H1 (cell line): ENCODE measurements around the gene ADCY3. TPM values are rescaled to one million over a fixed set of nuclear protein-coding genes. Genes with fewer than 3 reads are reported as not detected.

Source experiments
- ASH2L ChIP-seq: fragments of 200-600, 300-600 bp; sonication (generic); IDR thresholded peaks from one replicate; pipeline ENCODE4 v1.7.1; 2017; ENCODE audit warnings: low read length
- BCL11A ChIP-seq, 2 experiments: IDR thresholded peaks; one replicate each; pipeline ENCODE4 v1.6.1; 2011; ENCODE audit warnings: low read depth in 2 of 2, low read length in 2 of 2, mild to moderate bottlenecking in 2 of 2
- CREB1 ChIP-seq: IDR thresholded peaks from 2 replicates; pipeline ENCODE4 v1.6.1; 2012; ENCODE audit warnings: inconsistent platforms
- GABPA ChIP-seq: IDR thresholded peaks from 2 replicates; pipeline ENCODE4 v1.6.1; 2011; ENCODE audit warnings: mild to moderate bottlenecking, low read length, moderate library complexity, borderline replicate concordance; ENCODE audit not compliant: insufficient read depth
- JUN ChIP-seq: IDR thresholded peaks from 2 replicates; pipeline ENCODE4 v1.6.1; 2011; ENCODE audit warnings: low read depth, mild to moderate bottlenecking, improper control_type of control experiment, low read length
- KDM5A ChIP-seq: fragments of 200-600 bp; IDR thresholded peaks from 2 replicates; pipeline ENCODE4 v1.7.1; 2012; ENCODE audit warnings: mild to moderate bottlenecking, low read length, inconsistent platforms, mixed read lengths
- RBBP5 ChIP-seq: IDR thresholded peaks from 2 replicates; pipeline ENCODE4 v1.7.1; 2012; ENCODE audit warnings: low read depth, mild to moderate bottlenecking, inconsistent platforms, low read length, moderate library complexity, borderline replicate concordance
- RXRA ChIP-seq: IDR thresholded peaks from 2 replicates; pipeline ENCODE4 v1.6.1; 2011; ENCODE audit warnings: low read depth, mild to moderate bottlenecking, low read length, moderate library complexity; ENCODE audit not compliant: insufficient read depth
- SIN3A ChIP-seq, 2 experiments: IDR thresholded peaks in 1 of 2; conservative IDR thresholded peaks in 1 of 2; 2 replicates each; pipeline ENCODE4 v1.6.1; 2011 to 2012; ENCODE audit warnings: low read length in 2 of 2, improper control_type of control experiment in 1 of 2, low read depth in 1 of 2, mild to moderate bottlenecking in 1 of 2
- SP2 ChIP-seq: IDR thresholded peaks from 2 replicates; pipeline ENCODE4 v1.6.1; 2012; ENCODE audit warnings: mild to moderate bottlenecking, low read length, inconsistent platforms
- SP4 ChIP-seq: IDR thresholded peaks from 2 replicates; pipeline ENCODE4 v1.6.1; 2012; ENCODE audit warnings: low read length, inconsistent platforms
- ZNF274 ChIP-seq: IDR thresholded peaks from 2 replicates; pipeline ENCODE4 v1.7.0; 2012; ENCODE audit warnings: low read length, borderline replicate concordance; ENCODE audit errors: extremely low read depth
- polyA plus RNA-seq, 7 experiments: library from polyadenylated mRNA; depleted of rRNA in 3 of 7; stranded (reverse) in 5 of 7; unstranded in 2 of 7; fragments of >200 nt in 5 of 7; fragments of 200-250 nt in 2 of 7; gene quantifications; 1 replicate in 5 of 7; 2 replicates in 1 of 7; 4 replicates in 1 of 7; pipeline versions ENCODE4 v1.2.1 to v1.2.3, GENCODE V29; 2011 to 2013; ENCODE audit warnings: missing spikeins in 2 of 7, mixed read lengths in 2 of 7
- total RNA-seq: library from RNA; stranded (reverse); fragmentation: NEBNext Ultra II Directional; extraction: Animal tissue kit (Norgen Biotek cat#: 25700); gene quantifications from 2 replicates; pipeline ENCODE4 v1.2.1, GENCODE V29; 2021
- TF ChIP-seq, protein P1 (sequence below): fragments of 300-600 bp; sonication (generic); IDR thresholded peaks from 2 replicates; pipeline ENCODE4 v1.7.1; 2012; ENCODE audit warnings: low read length, moderate library complexity, mild to moderate bottlenecking, inconsistent platforms; ENCODE audit not compliant: insufficient replicate concordance

The ADCY3 gene
- total and polyA plus RNA-seq, 2 of the 8 experiments (the other 6 are each of a cell fraction or from before 2014, with no cell fraction given) = 45.1 to 52.9 TPM

- TF ChIP-seq, protein P1, sequence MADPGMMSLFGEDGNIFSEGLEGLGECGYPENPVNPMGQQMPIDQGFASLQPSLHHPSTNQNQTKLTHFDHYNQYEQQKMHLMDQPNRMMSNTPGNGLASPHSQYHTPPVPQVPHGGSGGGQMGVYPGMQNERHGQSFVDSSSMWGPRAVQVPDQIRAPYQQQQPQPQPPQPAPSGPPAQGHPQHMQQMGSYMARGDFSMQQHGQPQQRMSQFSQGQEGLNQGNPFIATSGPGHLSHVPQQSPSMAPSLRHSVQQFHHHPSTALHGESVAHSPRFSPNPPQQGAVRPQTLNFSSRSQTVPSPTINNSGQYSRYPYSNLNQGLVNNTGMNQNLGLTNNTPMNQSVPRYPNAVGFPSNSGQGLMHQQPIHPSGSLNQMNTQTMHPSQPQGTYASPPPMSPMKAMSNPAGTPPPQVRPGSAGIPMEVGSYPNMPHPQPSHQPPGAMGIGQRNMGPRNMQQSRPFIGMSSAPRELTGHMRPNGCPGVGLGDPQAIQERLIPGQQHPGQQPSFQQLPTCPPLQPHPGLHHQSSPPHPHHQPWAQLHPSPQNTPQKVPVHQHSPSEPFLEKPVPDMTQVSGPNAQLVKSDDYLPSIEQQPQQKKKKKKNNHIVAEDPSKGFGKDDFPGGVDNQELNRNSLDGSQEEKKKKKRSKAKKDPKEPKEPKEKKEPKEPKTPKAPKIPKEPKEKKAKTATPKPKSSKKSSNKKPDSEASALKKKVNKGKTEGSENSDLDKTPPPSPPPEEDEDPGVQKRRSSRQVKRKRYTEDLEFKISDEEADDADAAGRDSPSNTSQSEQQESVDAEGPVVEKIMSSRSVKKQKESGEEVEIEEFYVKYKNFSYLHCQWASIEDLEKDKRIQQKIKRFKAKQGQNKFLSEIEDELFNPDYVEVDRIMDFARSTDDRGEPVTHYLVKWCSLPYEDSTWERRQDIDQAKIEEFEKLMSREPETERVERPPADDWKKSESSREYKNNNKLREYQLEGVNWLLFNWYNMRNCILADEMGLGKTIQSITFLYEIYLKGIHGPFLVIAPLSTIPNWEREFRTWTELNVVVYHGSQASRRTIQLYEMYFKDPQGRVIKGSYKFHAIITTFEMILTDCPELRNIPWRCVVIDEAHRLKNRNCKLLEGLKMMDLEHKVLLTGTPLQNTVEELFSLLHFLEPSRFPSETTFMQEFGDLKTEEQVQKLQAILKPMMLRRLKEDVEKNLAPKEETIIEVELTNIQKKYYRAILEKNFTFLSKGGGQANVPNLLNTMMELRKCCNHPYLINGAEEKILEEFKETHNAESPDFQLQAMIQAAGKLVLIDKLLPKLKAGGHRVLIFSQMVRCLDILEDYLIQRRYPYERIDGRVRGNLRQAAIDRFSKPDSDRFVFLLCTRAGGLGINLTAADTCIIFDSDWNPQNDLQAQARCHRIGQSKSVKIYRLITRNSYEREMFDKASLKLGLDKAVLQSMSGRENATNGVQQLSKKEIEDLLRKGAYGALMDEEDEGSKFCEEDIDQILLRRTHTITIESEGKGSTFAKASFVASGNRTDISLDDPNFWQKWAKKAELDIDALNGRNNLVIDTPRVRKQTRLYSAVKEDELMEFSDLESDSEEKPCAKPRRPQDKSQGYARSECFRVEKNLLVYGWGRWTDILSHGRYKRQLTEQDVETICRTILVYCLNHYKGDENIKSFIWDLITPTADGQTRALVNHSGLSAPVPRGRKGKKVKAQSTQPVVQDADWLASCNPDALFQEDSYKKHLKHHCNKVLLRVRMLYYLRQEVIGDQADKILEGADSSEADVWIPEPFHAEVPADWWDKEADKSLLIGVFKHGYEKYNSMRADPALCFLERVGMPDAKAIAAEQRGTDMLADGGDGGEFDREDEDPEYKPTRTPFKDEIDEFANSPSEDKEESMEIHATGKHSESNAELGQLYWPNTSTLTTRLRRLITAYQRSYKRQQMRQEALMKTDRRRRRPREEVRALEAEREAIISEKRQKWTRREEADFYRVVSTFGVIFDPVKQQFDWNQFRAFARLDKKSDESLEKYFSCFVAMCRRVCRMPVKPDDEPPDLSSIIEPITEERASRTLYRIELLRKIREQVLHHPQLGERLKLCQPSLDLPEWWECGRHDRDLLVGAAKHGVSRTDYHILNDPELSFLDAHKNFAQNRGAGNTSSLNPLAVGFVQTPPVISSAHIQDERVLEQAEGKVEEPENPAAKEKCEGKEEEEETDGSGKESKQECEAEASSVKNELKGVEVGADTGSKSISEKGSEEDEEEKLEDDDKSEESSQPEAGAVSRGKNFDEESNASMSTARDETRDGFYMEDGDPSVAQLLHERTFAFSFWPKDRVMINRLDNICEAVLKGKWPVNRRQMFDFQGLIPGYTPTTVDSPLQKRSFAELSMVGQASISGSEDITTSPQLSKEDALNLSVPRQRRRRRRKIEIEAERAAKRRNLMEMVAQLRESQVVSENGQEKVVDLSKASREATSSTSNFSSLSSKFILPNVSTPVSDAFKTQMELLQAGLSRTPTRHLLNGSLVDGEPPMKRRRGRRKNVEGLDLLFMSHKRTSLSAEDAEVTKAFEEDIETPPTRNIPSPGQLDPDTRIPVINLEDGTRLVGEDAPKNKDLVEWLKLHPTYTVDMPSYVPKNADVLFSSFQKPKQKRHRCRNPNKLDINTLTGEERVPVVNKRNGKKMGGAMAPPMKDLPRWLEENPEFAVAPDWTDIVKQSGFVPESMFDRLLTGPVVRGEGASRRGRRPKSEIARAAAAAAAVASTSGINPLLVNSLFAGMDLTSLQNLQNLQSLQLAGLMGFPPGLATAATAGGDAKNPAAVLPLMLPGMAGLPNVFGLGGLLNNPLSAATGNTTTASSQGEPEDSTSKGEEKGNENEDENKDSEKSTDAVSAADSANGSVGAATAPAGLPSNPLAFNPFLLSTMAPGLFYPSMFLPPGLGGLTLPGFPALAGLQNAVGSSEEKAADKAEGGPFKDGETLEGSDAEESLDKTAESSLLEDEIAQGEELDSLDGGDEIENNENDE = no peak
- TF ChIP-seq BCL11A (IDR thresholded peaks at IDR 0.05; ENCODE audit: low read depth in 2 of 2, low read length in 2 of 2) (no peak), GABPA (no peak), ASH2L (no peak), SP2 (no peak), SP4 (no peak), KDM5A (no peak), CREB1 (no peak), SIN3A (conservative IDR thresholded peaks at IDR 0.05 in 1 of 2, IDR thresholded peaks at IDR 0.05 in 1 of 2; ENCODE audit: low read depth in 1 of 2, low read length in 2 of 2) (no peak), ZNF274 (no peak), JUN (no peak), RBBP5 (no peak), RXRA (no peak)
Observed at GRCh38 chr2:24814516-24814915, 105.5 kb downstream of the ADCY3 start (continued).
